ENCODE measurements around the gene DAPP1. TPM values are rescaled to one million over a fixed set of nuclear protein-coding genes. Genes with fewer than 3 reads are reported as not detected.

Gene DAPP1
- total RNA-seq, 1 experiment from 2014 or later = not detected

DNA sequence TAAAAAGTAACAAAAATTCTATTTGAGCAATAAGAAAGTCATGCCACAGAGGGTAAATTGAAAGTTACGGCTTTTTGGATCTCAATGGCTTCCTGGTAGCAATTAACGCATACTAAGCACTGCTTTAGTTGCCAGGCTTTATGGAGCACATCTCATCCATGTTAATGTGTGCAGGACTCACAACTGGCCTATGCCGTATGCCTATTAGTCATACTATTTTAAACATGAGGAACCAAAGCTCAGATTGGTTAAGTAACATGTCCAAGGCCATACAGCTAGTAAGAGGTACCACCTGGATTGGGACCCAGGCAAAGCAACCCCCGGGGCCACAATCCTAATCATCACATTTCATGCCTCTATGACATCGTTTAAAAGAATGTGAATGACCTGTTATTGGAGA, 17.1 kb downstream of the DAPP1 start (continued):
- TF ChIP-seq, protein P1, sequence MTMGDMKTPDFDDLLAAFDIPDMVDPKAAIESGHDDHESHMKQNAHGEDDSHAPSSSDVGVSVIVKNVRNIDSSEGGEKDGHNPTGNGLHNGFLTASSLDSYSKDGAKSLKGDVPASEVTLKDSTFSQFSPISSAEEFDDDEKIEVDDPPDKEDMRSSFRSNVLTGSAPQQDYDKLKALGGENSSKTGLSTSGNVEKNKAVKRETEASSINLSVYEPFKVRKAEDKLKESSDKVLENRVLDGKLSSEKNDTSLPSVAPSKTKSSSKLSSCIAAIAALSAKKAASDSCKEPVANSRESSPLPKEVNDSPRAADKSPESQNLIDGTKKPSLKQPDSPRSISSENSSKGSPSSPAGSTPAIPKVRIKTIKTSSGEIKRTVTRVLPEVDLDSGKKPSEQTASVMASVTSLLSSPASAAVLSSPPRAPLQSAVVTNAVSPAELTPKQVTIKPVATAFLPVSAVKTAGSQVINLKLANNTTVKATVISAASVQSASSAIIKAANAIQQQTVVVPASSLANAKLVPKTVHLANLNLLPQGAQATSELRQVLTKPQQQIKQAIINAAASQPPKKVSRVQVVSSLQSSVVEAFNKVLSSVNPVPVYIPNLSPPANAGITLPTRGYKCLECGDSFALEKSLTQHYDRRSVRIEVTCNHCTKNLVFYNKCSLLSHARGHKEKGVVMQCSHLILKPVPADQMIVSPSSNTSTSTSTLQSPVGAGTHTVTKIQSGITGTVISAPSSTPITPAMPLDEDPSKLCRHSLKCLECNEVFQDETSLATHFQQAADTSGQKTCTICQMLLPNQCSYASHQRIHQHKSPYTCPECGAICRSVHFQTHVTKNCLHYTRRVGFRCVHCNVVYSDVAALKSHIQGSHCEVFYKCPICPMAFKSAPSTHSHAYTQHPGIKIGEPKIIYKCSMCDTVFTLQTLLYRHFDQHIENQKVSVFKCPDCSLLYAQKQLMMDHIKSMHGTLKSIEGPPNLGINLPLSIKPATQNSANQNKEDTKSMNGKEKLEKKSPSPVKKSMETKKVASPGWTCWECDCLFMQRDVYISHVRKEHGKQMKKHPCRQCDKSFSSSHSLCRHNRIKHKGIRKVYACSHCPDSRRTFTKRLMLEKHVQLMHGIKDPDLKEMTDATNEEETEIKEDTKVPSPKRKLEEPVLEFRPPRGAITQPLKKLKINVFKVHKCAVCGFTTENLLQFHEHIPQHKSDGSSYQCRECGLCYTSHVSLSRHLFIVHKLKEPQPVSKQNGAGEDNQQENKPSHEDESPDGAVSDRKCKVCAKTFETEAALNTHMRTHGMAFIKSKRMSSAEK (CRISPR knock-in tag; IDR thresholded peaks at IDR 0.05; ENCODE audit: borderline replicate concordance) = no peak
- no peak for TF ChIP-seq NFYB (CRISPR knock-in tag; conservative IDR thresholded peaks at IDR 0.05; ENCODE audit: low read depth)
- TF ChIP-seq, protein P2, sequence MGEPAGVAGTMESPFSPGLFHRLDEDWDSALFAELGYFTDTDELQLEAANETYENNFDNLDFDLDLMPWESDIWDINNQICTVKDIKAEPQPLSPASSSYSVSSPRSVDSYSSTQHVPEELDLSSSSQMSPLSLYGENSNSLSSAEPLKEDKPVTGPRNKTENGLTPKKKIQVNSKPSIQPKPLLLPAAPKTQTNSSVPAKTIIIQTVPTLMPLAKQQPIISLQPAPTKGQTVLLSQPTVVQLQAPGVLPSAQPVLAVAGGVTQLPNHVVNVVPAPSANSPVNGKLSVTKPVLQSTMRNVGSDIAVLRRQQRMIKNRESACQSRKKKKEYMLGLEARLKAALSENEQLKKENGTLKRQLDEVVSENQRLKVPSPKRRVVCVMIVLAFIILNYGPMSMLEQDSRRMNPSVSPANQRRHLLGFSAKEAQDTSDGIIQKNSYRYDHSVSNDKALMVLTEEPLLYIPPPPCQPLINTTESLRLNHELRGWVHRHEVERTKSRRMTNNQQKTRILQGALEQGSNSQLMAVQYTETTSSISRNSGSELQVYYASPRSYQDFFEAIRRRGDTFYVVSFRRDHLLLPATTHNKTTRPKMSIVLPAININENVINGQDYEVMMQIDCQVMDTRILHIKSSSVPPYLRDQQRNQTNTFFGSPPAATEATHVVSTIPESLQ (CRISPR knock-in tag; IDR thresholded peaks at IDR 0.05) = no peak
- no peak for TF ChIP-seq SMAD4 (CRISPR knock-in tag; IDR thresholded peaks at IDR 0.05)
- TF ChIP-seq GABPB1 (CRISPR knock-in tag; IDR thresholded peaks at IDR 0.05) = no peak
- TF ChIP-seq, protein P3, sequence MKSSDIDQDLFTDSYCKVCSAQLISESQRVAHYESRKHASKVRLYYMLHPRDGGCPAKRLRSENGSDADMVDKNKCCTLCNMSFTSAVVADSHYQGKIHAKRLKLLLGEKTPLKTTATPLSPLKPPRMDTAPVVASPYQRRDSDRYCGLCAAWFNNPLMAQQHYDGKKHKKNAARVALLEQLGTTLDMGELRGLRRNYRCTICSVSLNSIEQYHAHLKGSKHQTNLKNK (CRISPR knock-in tag; IDR thresholded peaks at IDR 0.05) = no peak
- no peak for TF ChIP-seq JUN (CRISPR knock-in tag; IDR thresholded peaks at IDR 0.05)
- no peak for TF ChIP-seq CTCF (IDR thresholded peaks at IDR 0.05)

GRCh38 chr4:99834569-99834968, 17.9 kb downstream of the DAPP1 start:
- H3K4me1 Mint-ChIP-seq = no peaks in the 10 kb centered on the region
- H3K27me3 Mint-ChIP-seq (ENCODE audit: low read depth) = no peaks in the 10 kb centered on the region; the same call in 1 of the 2 replicates
- no peak for TF ChIP-seq USF2 (CRISPR knock-in tag; IDR thresholded peaks at IDR 0.05)
- no peak for TF ChIP-seq GTF2I (CRISPR knock-in tag; conservative IDR thresholded peaks at IDR 0.05)
- no peak for TF ChIP-seq TEAD4 (CRISPR knock-in tag; IDR thresholded peaks at IDR 0.05)
- TF ChIP-seq ZNF317 (CRISPR knock-in tag; IDR thresholded peaks at IDR 0.05; ENCODE audit: borderline replicate concordance, low read depth) = no peak
- no peak for TF ChIP-seq MYBL2 (CRISPR knock-in tag; IDR thresholded peaks at IDR 0.05)
- TF ChIP-seq RELA (CRISPR knock-in tag; IDR thresholded peaks at IDR 0.05; ENCODE audit: borderline replicate concordance) = no peak
- TF ChIP-seq GABPB1 (CRISPR knock-in tag; IDR thresholded peaks at IDR 0.05) = no peak
- TF ChIP-seq TEAD1 (CRISPR knock-in tag; IDR thresholded peaks at IDR 0.05) = no peak
- H3K4me3 Mint-ChIP-seq = no peak overlapping the region
- no peaks in the 10 kb centered on the region for H3K36me3 Mint-ChIP-seq
- no peak overlapping the region for H3K27ac Mint-ChIP-seq
- ATAC-seq = no peak
- ChIA-PET CTCF (no interaction called here), POLR2A (no interaction called here)
- H3K9me3 Mint-ChIP-seq = no peaks in the 10 kb centered on the region
- DNase-seq (ENCODE audit: low spot score) = no peak

DNA sequence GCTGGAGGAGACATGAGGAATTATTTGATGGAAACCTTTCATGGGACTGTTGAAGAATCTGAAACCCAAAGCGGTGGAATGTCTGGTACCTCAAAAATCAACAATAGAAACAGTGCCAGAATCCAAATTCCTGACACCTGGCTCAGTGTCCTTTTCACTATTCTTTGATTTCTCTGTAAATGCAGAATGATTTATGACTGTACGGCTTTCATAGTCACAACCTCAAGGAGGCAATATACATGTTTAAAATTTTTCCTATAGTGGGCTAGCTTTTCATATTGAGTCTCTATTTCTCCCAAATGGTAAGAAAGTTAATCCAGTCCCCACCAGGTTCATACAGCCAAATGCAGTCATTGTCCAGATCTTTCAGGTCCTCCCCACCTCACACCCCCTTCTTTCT, 19.3 kb downstream of the DAPP1 start:
- ChIA-PET CTCF (no interaction called here), POLR2A (no interaction called here)
- TF ChIP-seq FOXP1 (CRISPR knock-in tag; IDR thresholded peaks at IDR 0.05; ENCODE audit: borderline replicate concordance) = no peak
- TF ChIP-seq ZBTB21 (CRISPR knock-in tag; IDR thresholded peaks at IDR 0.05; ENCODE audit: borderline replicate concordance) = no peak
- TF ChIP-seq GABPB1 (CRISPR knock-in tag; IDR thresholded peaks at IDR 0.05) = no peak
- TF ChIP-seq E2F1 (CRISPR knock-in tag; IDR thresholded peaks at IDR 0.05) = no peak
- TF ChIP-seq ELF4 (CRISPR knock-in tag; IDR thresholded peaks at IDR 0.05; ENCODE audit: low read depth) = no peak
- H3K4me1 Mint-ChIP-seq = no peaks in the 10 kb centered on the region
- ATAC-seq (no peak), DNase-seq (ENCODE audit: low spot score) (no peak)
- no peak overlapping the region for H3K4me3 Mint-ChIP-seq
- no peak overlapping the region for H3K27ac Mint-ChIP-seq
- no peaks in the 10 kb centered on the region for H3K9me3 Mint-ChIP-seq
- no peaks in the 10 kb centered on the region; the same call in 1 of the 2 replicates for H3K27me3 Mint-ChIP-seq (ENCODE audit: low read depth)
- H3K36me3 Mint-ChIP-seq = no peaks in the 10 kb centered on the region
